Left lobe of liver (tissue), 2 donors: ENCODE results near the gene HOXA13. TPM values are rescaled to one million over a fixed set of nuclear protein-coding genes. Genes with fewer than 3 reads are reported as not detected.

Experiments
- ATAC-seq: fragments of 200-7000 bp; cut with Tn5 transposase; one replicate; pipeline ENCODE4 v1.9.1; 2020; ENCODE audit warnings: mild to moderate bottlenecking, moderate library complexity
- DNase-seq: peaks from one replicate; pipeline ENCODE4 v3.0.0-alpha.2; 2020; ENCODE audit warnings: low spot score
- total RNA-seq: library from RNA; stranded (reverse); gene quantifications from one replicate; pipeline ENCODE4 v1.2.1, GENCODE V29; 2021
- donor health status: DM: no; HTN: no; CAD: no; lungs with moderate emphysema.
- donor health status: DM: no; HTN: yes; CAD: no.

Gene HOXA13
- total RNA-seq, 1 donor from 2014 or later: 0.03 TPM

- no peak for DNase-seq
- ATAC-seq: no peak
These were observed 6.4 kb downstream of the HOXA13 start for GRCh38 chr7:27193335-27194001.

- ATAC-seq (peak; percentile 43), DNase-seq (no peak)
These were observed 7.2 kb downstream of the HOXA13 start for GRCh38 chr7:27192546-27193334.

- DNase-seq: no peak
- ATAC-seq: peak; percentile 16
These were observed 7.9 kb downstream of the HOXA13 start for GRCh38 chr7:27191833-27192545.

GRCh38 chr7:27191161-27191731 is 8.6 kb downstream of the HOXA13 start:
- DNase-seq: no peak

GRCh38 chr7:27189997-27190748 is 9.7 kb downstream of the HOXA13 start:
- DNase-seq: no peak
- ATAC-seq: no peak

More at GRCh38 chr7:27191161-27191731, 8.6 kb downstream of the HOXA13 start:
- no peak for ATAC-seq

- DNase-seq (no peak), ATAC-seq (no peak)
These were observed 10.4 kb downstream of the HOXA13 start for GRCh38 chr7:27189295-27189996.

GRCh38 chr7:27188386-27189294 is 11.3 kb downstream of the HOXA13 start:
- ATAC-seq: no peak
- DNase-seq: no peak

- DNase-seq (peak; percentile 4), ATAC-seq (no peak)
These were observed 12.2 kb downstream of the HOXA13 start for GRCh38 chr7:27187475-27188385.

GRCh38 chr7:27186668-27187474 is 13.0 kb downstream of the HOXA13 start:
- ATAC-seq: no peak
- DNase-seq: no peak

GRCh38 chr7:27185854-27186667 is 13.8 kb downstream of the HOXA13 start:
- ATAC-seq (no peak), DNase-seq (peak; percentile 32)

GRCh38 chr7:27185013-27185853 is 14.7 kb downstream of the HOXA13 start, which contains the start of gene HOXA11:
HOXA11 (minus strand) TSS chr7:27185232; CDS start chr7:27185144, 88 bp downstream.
- DNase-seq: peak; percentile 37
- ATAC-seq: no peak

GRCh38 chr7:27184337-27185012 is 15.4 kb downstream of the HOXA13 start:
- ATAC-seq (no peak), DNase-seq (peak; percentile 42)

- DNase-seq (peak; percentile 22), ATAC-seq (no peak)
These were observed 16.1 kb downstream of the HOXA13 start for GRCh38 chr7:27183682-27184336.
